H9 (cell line): ENCODE data around the gene NALCN. TPM values are rescaled to one million over a fixed set of nuclear protein-coding genes. Genes with fewer than 3 reads are reported as not detected.

Source experiments
- DNase-seq: peaks from one replicate; pipeline ENCODE4 v3.0.0-alpha.2; 2017
- H2AFZ ChIP-seq: one replicate; pipeline ENCODE4 v1.6.1; 2013; ENCODE audit warnings: mild to moderate bottlenecking, low read length, control low read depth, moderate library complexity
- H2AK5ac ChIP-seq: 2 replicates; pipeline ENCODE4 v1.6.1; 2013; ENCODE audit warnings: low read length, control low read depth, mixed read lengths; ENCODE audit not compliant: insufficient read length
- H2BK120ac ChIP-seq: one replicate; pipeline ENCODE4 v1.6.1; 2013; ENCODE audit warnings: low read depth, mild to moderate bottlenecking, low read length, control low read depth, inconsistent platforms; ENCODE audit not compliant: poor library complexity, severe bottlenecking
- H2BK12ac ChIP-seq: 2 replicates; pipeline ENCODE4 v1.6.1; 2013; ENCODE audit warnings: low read length, control low read depth, mixed read lengths, low read depth; ENCODE audit not compliant: insufficient read length
- H2BK15ac ChIP-seq: 2 replicates; pipeline ENCODE4 v1.6.1; 2013; ENCODE audit warnings: low read depth, low read length, control low read depth
- H2BK20ac ChIP-seq: one replicate; pipeline ENCODE4 v1.6.1; 2013; ENCODE audit warnings: low read depth, mild to moderate bottlenecking, low read length, control low read depth, inconsistent platforms; ENCODE audit not compliant: poor library complexity, severe bottlenecking
- H2BK5ac ChIP-seq: 2 replicates; pipeline ENCODE4 v1.6.1; 2013; ENCODE audit warnings: low read length, control low read depth, mixed read lengths; ENCODE audit not compliant: insufficient read length
- H3K14ac ChIP-seq: 2 replicates; pipeline ENCODE4 v1.6.1; 2013; ENCODE audit warnings: low read length, control low read depth; ENCODE audit not compliant: insufficient read depth
- H3K18ac ChIP-seq: 2 replicates; pipeline ENCODE4 v1.6.1; 2013; ENCODE audit warnings: low read depth, mild to moderate bottlenecking, mixed read lengths, low read length, control low read depth; ENCODE audit not compliant: insufficient read length
- H3K23ac ChIP-seq: 2 replicates; pipeline ENCODE4 v1.6.1; 2013; ENCODE audit warnings: low read length, control low read depth, mixed read lengths, low read depth; ENCODE audit not compliant: insufficient read length
- H3K23me2 ChIP-seq: 2 replicates; pipeline ENCODE4 v1.6.1; 2013; ENCODE audit warnings: low read depth, mild to moderate bottlenecking, mixed read lengths, low read length, control low read depth; ENCODE audit not compliant: insufficient read length, poor library complexity, severe bottlenecking
- H3K27ac ChIP-seq: 2 replicates; pipeline ENCODE4 v1.5.1; 2013; ENCODE audit warnings: low read length, control low read depth, mixed read lengths, low read depth; ENCODE audit not compliant: insufficient read length
- H3K27me3 ChIP-seq: 2 replicates; pipeline ENCODE4 v1.6.1; 2013; ENCODE audit warnings: low read length, control low read depth, inconsistent platforms; ENCODE audit not compliant: insufficient read depth
- H3K4ac ChIP-seq: 2 replicates; pipeline ENCODE4 v1.6.1; 2013; ENCODE audit warnings: low read depth, mild to moderate bottlenecking, control low read depth, inconsistent platforms, low read length, moderate library complexity
- H3K4me1 ChIP-seq: 2 replicates; pipeline ENCODE4 v1.6.1; 2013; ENCODE audit warnings: low read length, control low read depth, inconsistent platforms; ENCODE audit not compliant: insufficient read depth
- H3K4me2 ChIP-seq: 2 replicates; pipeline ENCODE4 v1.6.1; 2013; ENCODE audit warnings: low read length, control low read depth, mixed read lengths; ENCODE audit not compliant: insufficient read length, insufficient read depth
- H3K56ac ChIP-seq: 2 replicates; pipeline ENCODE4 v1.6.1; 2013; ENCODE audit warnings: low read depth, mild to moderate bottlenecking, mixed read lengths, low read length, control low read depth; ENCODE audit not compliant: insufficient read length
- H3K79me1 ChIP-seq: 2 replicates; pipeline ENCODE4 v1.6.1; 2013; ENCODE audit warnings: low read depth, mild to moderate bottlenecking, moderate library complexity, low read length, control low read depth, inconsistent platforms; ENCODE audit not compliant: insufficient read depth, poor library complexity, severe bottlenecking
- H3K79me2 ChIP-seq: 2 replicates; pipeline ENCODE4 v1.6.1; 2013; ENCODE audit warnings: low read length, control low read depth, inconsistent platforms; ENCODE audit not compliant: insufficient read depth
- H3K9ac ChIP-seq: 2 replicates; pipeline ENCODE4 v1.6.1; 2013; ENCODE audit warnings: low read length, control low read depth, mixed read lengths; ENCODE audit not compliant: insufficient read length; ENCODE audit errors: extremely low read depth
- H3K9me3 ChIP-seq: one replicate; pipeline ENCODE4 v1.6.1; 2013; ENCODE audit warnings: low read depth, low read length, inconsistent platforms; ENCODE audit not compliant: control insufficient read depth
- H3T11ph ChIP-seq: one replicate; pipeline ENCODE4 v1.6.1; 2013; ENCODE audit warnings: mild to moderate bottlenecking, low read length, control low read depth, inconsistent platforms
- H4K20me1 ChIP-seq: one replicate; pipeline ENCODE4 v1.6.1; 2013; ENCODE audit not compliant: control insufficient read depth, insufficient read length, insufficient read depth
- H4K5ac ChIP-seq: 2 replicates; pipeline ENCODE4 v1.6.1; 2013; ENCODE audit warnings: low read depth, mild to moderate bottlenecking, mixed read lengths, low read length, control low read depth; ENCODE audit not compliant: insufficient read length
- H4K8ac ChIP-seq: replicated peaks from 2 replicates; pipeline ENCODE4 v1.6.1; 2013; ENCODE audit warnings: low read length, control low read depth, mixed read lengths, low read depth; ENCODE audit not compliant: insufficient read length
- H4K91ac ChIP-seq: 2 replicates; pipeline ENCODE4 v1.6.1; 2013; ENCODE audit warnings: low read depth, mild to moderate bottlenecking, moderate library complexity, mixed read lengths, low read length, control low read depth; ENCODE audit not compliant: insufficient read length
- H3K27ac Mint-ChIP-seq, 3 experiments: 2 replicates in 2 of 3; 3 replicates in 1 of 3; pipeline ENCODE4 v1.8.0; 2020 to 2021; ENCODE audit warnings: mixed read lengths in 3 of 3, mild to moderate bottlenecking in 1 of 3, moderate library complexity in 1 of 3
- H3K27me3 Mint-ChIP-seq: 2 replicates; pipeline ENCODE4 v1.8.0; 2021; ENCODE audit warnings: low read depth, mild to moderate bottlenecking, moderate library complexity, mixed read lengths
- H3K36me3 Mint-ChIP-seq, 3 experiments: 2 replicates in 2 of 3; 3 replicates in 1 of 3; pipeline ENCODE4 v1.8.0; 2020 to 2021; ENCODE audit warnings: low read depth in 3 of 3, mixed read lengths in 3 of 3; ENCODE audit not compliant: insufficient read depth in 1 of 3
- H3K4me1 Mint-ChIP-seq, 2 experiments: 2 replicates each; pipeline ENCODE4 v1.8.0; 2020; ENCODE audit warnings: mixed read lengths in 2 of 2
- H3K4me3 Mint-ChIP-seq, 2 experiments: 2 replicates in 1 of 2; 3 replicates in 1 of 2; pipeline ENCODE4 v1.8.0; 2020 to 2021; ENCODE audit warnings: mild to moderate bottlenecking in 2 of 2, mixed read lengths in 2 of 2, moderate library complexity in 1 of 2
- H3K9me3 Mint-ChIP-seq, 2 experiments: 2 replicates in 1 of 2; 3 replicates in 1 of 2; pipeline ENCODE4 v1.8.0; 2020; ENCODE audit warnings: mild to moderate bottlenecking in 2 of 2, mixed read lengths in 2 of 2, moderate library complexity in 1 of 2
- WGBS: extraction: QIAGEN DNeasy Blood & Tissue Kit; methylation state at CpG from one replicate; pipeline ENCODE4 v1.1.7; 2013; ENCODE audit warnings: missing lambda C conversion rate, low lambda C conversion rate, mixed read lengths; ENCODE audit not compliant: insufficient read length; ENCODE audit errors: extremely low coverage; 5-methylcytosine and 5-hydroxymethylcytosine counted together
- total RNA-seq: library from RNA; stranded (reverse); gene quantifications from 2 replicates; pipeline ENCODE4 v1.2.1, GENCODE V29; 2021
- TF ChIP-seq, protein P1 (sequence below): fragments of 200-600 bp; sonication (generic); conservative IDR thresholded peaks from 3 replicates; pipeline ENCODE4 v1.8.0; 2021; ENCODE audit warnings: antibody characterized with exemption, mild to moderate bottlenecking

Gene NALCN
- total RNA-seq, 1 experiment from 2014 or later: 0.09 TPM

GRCh38 chr13:101181076-101181685, 235.1 kb downstream of the NALCN start:
- Histone ChIP-seq H3K79me2 (no peaks in the 10 kb centered on the region), H3K4me1 (no peaks in the 10 kb centered on the region), H3K27ac (no peak overlapping the region), H3K4me2 (no peak overlapping the region), H3K18ac (no peak overlapping the region), H2BK120ac (no peak overlapping the region), H2AFZ (no peak overlapping the region), H2AK5ac (no peak overlapping the region), H3K4ac (no peak overlapping the region), H4K5ac (no peak overlapping the region), H4K8ac (no peak overlapping the region), H3T11ph (no peak overlapping the region), H3K79me1 (no peaks in the 10 kb centered on the region), H2BK15ac (no peak overlapping the region), H4K20me1 (no peaks in the 10 kb centered on the region), H2BK5ac (no peak overlapping the region), H2BK20ac (no peak overlapping the region), H3K9ac (no peak overlapping the region), H3K27me3 (no peaks in the 10 kb centered on the region), H3K14ac (no peak overlapping the region), H3K23ac (no peak overlapping the region), H2BK12ac (no peak overlapping the region), H4K91ac (no peak overlapping the region), H3K23me2 (no peaks in the 10 kb centered on the region), H3K9me3 (no peaks in the 10 kb centered on the region), H3K56ac (no peak overlapping the region)
- Mint-ChIP-seq H3K9me3 (no peaks in the 10 kb centered on the region), H3K27me3 (no peaks in the 10 kb centered on the region), H3K36me3 (no peaks in the 10 kb centered on the region), H3K4me3 (no peak overlapping the region), H3K4me1 (no peaks in the 10 kb centered on the region), H3K27ac (peak overlapping the region in 1 of 3 experiments; percentile 23; a peak in 1 of 7 replicates)
- WGBS: no CpG with 5 or more reads among the region's 9 CpGs
- DNase-seq: no peak
- TF ChIP-seq, protein P1, sequence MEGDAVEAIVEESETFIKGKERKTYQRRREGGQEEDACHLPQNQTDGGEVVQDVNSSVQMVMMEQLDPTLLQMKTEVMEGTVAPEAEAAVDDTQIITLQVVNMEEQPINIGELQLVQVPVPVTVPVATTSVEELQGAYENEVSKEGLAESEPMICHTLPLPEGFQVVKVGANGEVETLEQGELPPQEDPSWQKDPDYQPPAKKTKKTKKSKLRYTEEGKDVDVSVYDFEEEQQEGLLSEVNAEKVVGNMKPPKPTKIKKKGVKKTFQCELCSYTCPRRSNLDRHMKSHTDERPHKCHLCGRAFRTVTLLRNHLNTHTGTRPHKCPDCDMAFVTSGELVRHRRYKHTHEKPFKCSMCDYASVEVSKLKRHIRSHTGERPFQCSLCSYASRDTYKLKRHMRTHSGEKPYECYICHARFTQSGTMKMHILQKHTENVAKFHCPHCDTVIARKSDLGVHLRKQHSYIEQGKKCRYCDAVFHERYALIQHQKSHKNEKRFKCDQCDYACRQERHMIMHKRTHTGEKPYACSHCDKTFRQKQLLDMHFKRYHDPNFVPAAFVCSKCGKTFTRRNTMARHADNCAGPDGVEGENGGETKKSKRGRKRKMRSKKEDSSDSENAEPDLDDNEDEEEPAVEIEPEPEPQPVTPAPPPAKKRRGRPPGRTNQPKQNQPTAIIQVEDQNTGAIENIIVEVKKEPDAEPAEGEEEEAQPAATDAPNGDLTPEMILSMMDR: no peak
